GM12892 (cell line): ENCODE results near the gene SLC5A5.

ENCODE experiments used
- POLR2A ChIP-seq: IDR thresholded peaks from 2 replicates; pipeline ENCODE4 v1.6.1; 2011; ENCODE audit warnings: low read depth, low read length, control low read depth
- POLR2AphosphoS5 ChIP-seq: IDR thresholded peaks from 2 replicates; pipeline ENCODE4 v1.6.1; 2011; ENCODE audit warnings: low read depth, low read length, control low read depth

DNA sequence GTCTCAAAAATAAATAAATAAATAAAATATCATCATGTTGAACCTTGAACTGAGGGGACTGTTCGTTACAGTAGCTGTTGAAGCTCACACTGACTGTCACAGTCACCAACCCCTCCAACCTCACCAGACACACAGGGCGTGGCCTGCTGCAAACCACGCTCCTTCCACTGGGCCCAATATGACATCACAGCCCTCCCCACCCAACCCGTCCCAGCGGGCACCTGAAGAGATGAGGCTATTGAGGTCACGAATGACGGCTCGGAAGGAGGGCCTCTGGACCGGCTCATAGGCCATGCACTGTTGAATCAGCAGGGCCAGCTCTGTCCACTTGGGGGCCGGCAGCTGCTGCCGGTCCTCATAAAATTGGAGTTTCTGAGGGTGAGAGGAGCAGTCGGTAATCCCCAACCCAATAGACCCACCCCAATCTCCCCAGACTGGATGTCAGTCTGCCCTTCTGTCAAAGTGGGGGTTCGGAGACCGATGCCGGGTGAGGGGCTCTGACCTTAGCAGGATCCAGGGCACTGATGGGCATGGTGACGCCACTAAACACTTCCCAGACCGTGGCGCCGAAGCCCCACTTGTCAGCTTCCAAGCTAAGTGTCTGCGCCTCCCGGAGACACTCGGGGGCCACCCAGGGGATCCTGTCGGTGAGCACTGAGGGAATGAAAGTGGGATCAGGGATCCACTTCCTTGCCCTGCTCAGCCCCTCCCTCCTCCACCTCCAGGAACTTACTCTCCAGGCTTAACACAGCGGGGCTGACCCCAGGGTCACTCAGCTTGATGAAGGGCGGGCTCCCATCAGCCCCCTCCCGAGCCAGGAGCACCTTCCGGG is 37.2 kb upstream of the SLC5A5 start:
- no peak for TF ChIP-seq POLR2AphosphoS5
- no peak for TF ChIP-seq POLR2A
